Thyroid gland (tissue), 4 donors: ENCODE measurements around the gene HIRIP3. TPM values are rescaled to one million over a fixed set of nuclear protein-coding genes. Genes with fewer than 3 reads are reported as not detected.

ENCODE experiments used
- DNase-seq, 2 donors: peaks; one replicate each; pipeline ENCODE4 v3.0.0-alpha.2; 2019
- H3K27ac ChIP-seq, 3 donors: fragments of 200-600 bp; sonication (generic); 1 replicate in 2 of 3; 2 replicates in 1 of 3; pipeline ENCODE4 v1.5.1; 2016 to 2019; ENCODE audit warnings: mild to moderate bottlenecking in 1 of 3, moderate library complexity in 1 of 3
- H3K27me3 ChIP-seq: fragments of 200-600 bp; sonication (generic); one replicate; pipeline ENCODE4 v1.5.1; 2019
- H3K36me3 ChIP-seq, 2 donors: fragments of 200-600 bp; sonication (generic); one replicate each; pipeline ENCODE4 v1.5.1; 2016 to 2019
- H3K4me1 ChIP-seq, 2 donors: fragments of 200-600 bp; sonication (generic); one replicate each; pipeline ENCODE4 v1.5.1; 2017 to 2019
- H3K4me3 ChIP-seq, 3 donors: fragments of 200-600 bp; sonication (generic); replicated peaks in 1 of 3; 1 replicate in 2 of 3; 2 replicates in 1 of 3; pipeline ENCODE4 v1.5.1; 2016; ENCODE audit warnings: mild to moderate bottlenecking in 1 of 3
- H3K9me3 ChIP-seq: fragments of 200-600 bp; sonication (generic); one replicate; pipeline ENCODE4 v1.5.1; 2017
- CTCF ChIP-seq, 6 experiments: fragments of 200-600 bp in 3 of 6; fragments of 450-650 bp in 3 of 6; sonication (generic) in 3 of 6; IDR thresholded peaks; one replicate each; pipeline ENCODE4 v1.5.1; 2016 to 2019; ENCODE audit warnings: antibody characterized with exemption in 6 of 6, mild to moderate bottlenecking in 2 of 6, inconsistent platforms in 1 of 6, moderate library complexity in 1 of 6
- POLR2A ChIP-seq, 2 donors: fragments of 450-650 bp; IDR thresholded peaks; one replicate each; pipeline ENCODE4 v1.6.1; 2017; ENCODE audit warnings: antibody characterized with exemption in 2 of 2, mild to moderate bottlenecking in 2 of 2, moderate library complexity in 1 of 2
- WGBS, 2 donors: methylation state at CpG; one replicate each; pipeline ENCODE4 v1.1.5; 2017; 5-methylcytosine and 5-hydroxymethylcytosine counted together
- intact Hi-C: fragments of 100-400 bp; cut with DNase I; formaldehyde crosslinking; loops from one replicate; pipeline ENCODE4 v1.15.1; 2023
- total RNA-seq, 4 donors: library from RNA; depleted of rRNA; stranded (reverse); fragments of >200 nt; gene quantifications; one replicate each; pipeline ENCODE4 v1.2.3, GENCODE V29; 2016

Gene HIRIP3
- total RNA-seq, 4 donors from 2014 or later = 10.7 to 23.1 (median 18.4) TPM

GRCh38 chr16:29982560-29983419, 12.6 kb downstream of the HIRIP3 start:
- WGBS, 2 donors = 88 to 93% methylated on average over 21 to 24 of the region's 24 CpGs
- DNase-seq = no peak

DNA sequence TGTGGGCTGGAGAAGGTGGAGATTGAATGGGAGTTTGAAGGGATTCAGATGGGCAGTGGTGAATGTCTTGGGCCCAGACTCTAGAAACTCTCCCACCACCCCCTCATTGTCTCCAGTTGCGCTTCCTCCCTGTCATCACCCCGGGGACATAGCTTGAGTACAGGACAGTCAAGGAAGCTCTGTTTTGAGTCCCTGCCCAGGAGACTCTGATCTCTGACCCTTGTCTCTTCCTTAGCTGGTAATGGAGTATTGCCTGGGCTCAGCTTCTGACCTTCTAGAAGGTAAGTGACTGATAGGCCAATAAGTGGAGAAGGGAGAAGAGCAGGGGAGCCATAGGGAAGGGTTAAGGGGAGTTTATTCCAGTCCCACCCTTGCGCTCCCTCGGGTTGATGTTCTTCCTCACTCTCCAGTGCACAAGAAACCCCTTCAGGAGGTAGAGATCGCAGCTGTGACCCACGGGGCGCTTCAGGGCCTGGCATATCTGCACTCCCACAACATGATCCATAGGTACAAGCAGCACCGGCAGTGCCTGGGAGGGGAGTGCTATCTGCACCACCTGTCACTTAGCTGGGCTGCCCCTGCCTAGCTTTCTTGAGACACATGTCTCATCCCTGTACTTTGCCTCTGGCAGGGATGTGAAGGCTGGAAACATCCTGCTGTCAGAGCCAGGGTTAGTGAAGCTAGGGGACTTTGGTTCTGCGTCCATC, 16.7 kb downstream of the HIRIP3 start:
- no peak overlapping the region for H3K27ac ChIP-seq
- H3K9me3 ChIP-seq = no peaks in the 10 kb centered on the region
- TF ChIP-seq POLR2A (IDR thresholded peaks at IDR 0.05) (no peak), CTCF (IDR thresholded peaks at IDR 0.05) (no peak)
- WGBS, 2 donors = 85 to 96% methylated on average over 5 to 9 of the region's 9 CpGs
- DNase-seq = no peak
- H3K4me1 ChIP-seq = peaks cover 15 to 33% of the 10 kb centered on the region in 2 donors
- no peaks in the 10 kb centered on the region for H3K27me3 ChIP-seq
- peaks cover 59 to 60% of the 10 kb centered on the region in 2 donors for H3K36me3 ChIP-seq
- intact Hi-C loops = no loop called here
- H3K4me3 ChIP-seq = no peak overlapping the region

More at GRCh38 chr16:29982560-29983419, 12.6 kb downstream of the HIRIP3 start:
- intact Hi-C loops = no loop called here
- Histone ChIP-seq H3K36me3 (peaks cover 96 to 99% of the 10 kb centered on the region in 2 donors), H3K4me1 (no peaks in the 10 kb centered on the region), H3K4me3 (no peak overlapping the region), H3K27ac (no peak overlapping the region), H3K27me3 (no peaks in the 10 kb centered on the region), H3K9me3 (no peaks in the 10 kb centered on the region)
- TF ChIP-seq POLR2A (IDR thresholded peaks at IDR 0.05) (no peak), CTCF (IDR thresholded peaks at IDR 0.05) (no peak)

- no peak overlapping the region for H3K27ac ChIP-seq
- intact Hi-C loops = no loop called here
- no peaks in the 10 kb centered on the region for H3K9me3 ChIP-seq
- H3K4me3 ChIP-seq = no peak overlapping the region
- DNase-seq = no peak
- no peak for TF ChIP-seq CTCF (IDR thresholded peaks at IDR 0.05)
- no peak for TF ChIP-seq POLR2A (IDR thresholded peaks at IDR 0.05)
- H3K27me3 ChIP-seq = no peaks in the 10 kb centered on the region
- peaks cover 15 to 33% of the 10 kb centered on the region in 2 donors for H3K4me1 ChIP-seq
- H3K36me3 ChIP-seq = peaks cover 52 to 54% of the 10 kb centered on the region in 2 donors
- 93 to 94% methylated on average over 9 of the region's 9 CpGs for WGBS, 2 donors
These were observed 17.3 kb downstream of the HIRIP3 start for GRCh38 chr16:29978081-29978480.

DNA sequence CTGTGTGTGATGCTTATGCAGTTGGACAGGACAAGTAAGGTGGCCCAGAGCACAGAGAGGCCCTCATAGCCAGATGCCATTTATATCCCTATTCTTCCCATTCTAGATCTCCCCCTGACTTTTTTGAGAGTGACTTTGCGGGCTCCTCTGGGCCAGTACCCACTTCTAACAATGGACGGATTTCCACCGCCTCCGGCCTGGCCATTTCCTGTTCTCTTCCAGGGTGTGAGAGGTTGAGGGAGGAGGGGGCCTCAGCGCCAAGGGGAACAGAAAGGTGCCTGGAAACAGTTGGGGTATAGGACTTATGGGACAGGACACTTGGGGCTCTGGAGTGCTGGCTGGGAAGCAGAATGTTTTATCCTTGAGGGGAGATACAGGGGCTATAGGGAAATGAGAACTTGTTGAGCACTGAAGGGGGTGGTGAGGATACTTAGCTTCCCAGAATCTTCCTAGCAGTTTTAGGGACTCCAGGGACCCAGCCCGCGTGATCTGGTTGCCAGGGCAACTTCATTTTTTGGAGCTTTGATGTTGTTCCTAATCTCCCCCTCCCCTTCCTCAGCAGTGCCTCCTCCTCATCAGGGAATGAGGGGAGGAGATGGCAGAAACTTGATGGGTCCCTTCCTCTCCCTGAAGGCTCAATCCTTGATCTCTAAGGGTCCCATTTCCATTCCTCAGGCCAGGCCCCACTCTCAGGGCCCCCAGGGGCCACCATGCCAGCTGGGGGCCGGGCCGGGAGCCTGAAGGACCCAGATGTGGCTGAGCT, 18.2 kb downstream of the HIRIP3 start:
- Histone ChIP-seq H3K9me3 (no peaks in the 10 kb centered on the region), H3K4me1 (peaks cover 15 to 33% of the 10 kb centered on the region in 2 donors), H3K27ac (peak overlapping the region in 2 of 3 donors; percentile 26 to 49), H3K36me3 (peaks cover 45% of the 10 kb centered on the region in 2 donors), H3K4me3 (no peak overlapping the region), H3K27me3 (no peaks in the 10 kb centered on the region)
- WGBS, 2 donors = 65 to 79% methylated on average over 9 of the region's 9 CpGs
- intact Hi-C loops = loop anchor here (2.0 kb wide), 1 partner anchor 18 kb away; the partner anchor contains the start of gene HIRIP3
- no peak for DNase-seq
- TF ChIP-seq POLR2A (IDR thresholded peaks at IDR 0.05) = no peak
- TF ChIP-seq CTCF (IDR thresholded peaks at IDR 0.05) = no peak
